OCI-LY7 (cell line): Measurements from ENCODE around the gene MYOF.

ENCODE experiments used
- CTCF ChIP-seq: fragments of 200-600 bp; sonication (generic); conservative IDR thresholded peaks from 2 replicates; pipeline ENCODE4 v1.5.1; 2014; ENCODE audit warnings: mild to moderate bottlenecking, antibody characterized with exemption, low read length, moderate library complexity, mixed read lengths
- EZH2phosphoT487 ChIP-seq: fragments of 200-600 bp; sonication (generic); IDR thresholded peaks from 2 replicates; pipeline ENCODE4 v1.6.1; 2018; ENCODE audit warnings: low read depth, borderline replicate concordance, mild to moderate bottlenecking, mixed run types, antibody characterized with exemption, low read length, moderate library complexity, mixed read lengths

- no peak for TF ChIP-seq CTCF
- no peak for TF ChIP-seq EZH2phosphoT487
Measured at GRCh38 chr10:93290661-93291354, 191.3 kb downstream of the MYOF start.
